ENCODE measurements around the gene ITK.

Gene ITK

DNA sequence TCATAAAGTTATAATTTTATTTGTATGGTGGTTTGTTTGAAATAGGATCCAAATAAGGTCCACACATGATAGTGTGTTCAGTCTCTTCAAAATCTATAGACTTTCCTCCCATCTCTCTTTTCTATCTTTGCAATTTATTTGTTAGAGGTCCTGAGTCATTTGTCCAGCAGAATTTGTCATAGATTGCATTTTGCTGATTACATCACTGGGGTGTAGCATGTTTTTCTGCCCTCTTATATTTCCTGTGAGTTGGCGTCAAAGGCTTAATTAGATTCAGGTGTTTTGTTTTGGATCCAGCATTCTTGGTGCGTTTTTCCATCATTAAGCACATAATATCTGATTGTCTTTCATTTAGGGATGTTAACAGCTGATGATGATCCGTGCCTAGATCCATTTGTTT lies 100.3 kb downstream of the ITK start:
- Histone ChIP-seq H3K27me3 (ENCODE audit: insufficient read depth, low read depth) (no peaks in the 10 kb centered on the region), H3K4me2 (no peak overlapping the region), H4K20me1 (ENCODE audit: insufficient read depth) (no peaks in the 10 kb centered on the region), H3K9ac (no peak overlapping the region), H3K4me1 (ENCODE audit: low read depth, poor library complexity, severe bottlenecking) (peaks cover 8% of the 10 kb centered on the region), H3K27ac (no peak overlapping the region), H3K79me2 (ENCODE audit: insufficient read depth, low read depth) (peaks cover 30% of the 10 kb centered on the region), H3K36me3 (ENCODE audit: insufficient read depth) (no peaks in the 10 kb centered on the region), H2AFZ (ENCODE audit: low read depth) (no peak overlapping the region), H3K4me3 (IDR thresholded peaks at IDR 0.05; ENCODE audit: insufficient read depth, low read depth, low read length) (no peak overlapping the region)
- TF ChIP-seq, protein P1, sequence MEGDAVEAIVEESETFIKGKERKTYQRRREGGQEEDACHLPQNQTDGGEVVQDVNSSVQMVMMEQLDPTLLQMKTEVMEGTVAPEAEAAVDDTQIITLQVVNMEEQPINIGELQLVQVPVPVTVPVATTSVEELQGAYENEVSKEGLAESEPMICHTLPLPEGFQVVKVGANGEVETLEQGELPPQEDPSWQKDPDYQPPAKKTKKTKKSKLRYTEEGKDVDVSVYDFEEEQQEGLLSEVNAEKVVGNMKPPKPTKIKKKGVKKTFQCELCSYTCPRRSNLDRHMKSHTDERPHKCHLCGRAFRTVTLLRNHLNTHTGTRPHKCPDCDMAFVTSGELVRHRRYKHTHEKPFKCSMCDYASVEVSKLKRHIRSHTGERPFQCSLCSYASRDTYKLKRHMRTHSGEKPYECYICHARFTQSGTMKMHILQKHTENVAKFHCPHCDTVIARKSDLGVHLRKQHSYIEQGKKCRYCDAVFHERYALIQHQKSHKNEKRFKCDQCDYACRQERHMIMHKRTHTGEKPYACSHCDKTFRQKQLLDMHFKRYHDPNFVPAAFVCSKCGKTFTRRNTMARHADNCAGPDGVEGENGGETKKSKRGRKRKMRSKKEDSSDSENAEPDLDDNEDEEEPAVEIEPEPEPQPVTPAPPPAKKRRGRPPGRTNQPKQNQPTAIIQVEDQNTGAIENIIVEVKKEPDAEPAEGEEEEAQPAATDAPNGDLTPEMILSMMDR (conservative IDR thresholded peaks at IDR 0.05; ENCODE audit: low read depth, low read length) = no peak

DNA sequence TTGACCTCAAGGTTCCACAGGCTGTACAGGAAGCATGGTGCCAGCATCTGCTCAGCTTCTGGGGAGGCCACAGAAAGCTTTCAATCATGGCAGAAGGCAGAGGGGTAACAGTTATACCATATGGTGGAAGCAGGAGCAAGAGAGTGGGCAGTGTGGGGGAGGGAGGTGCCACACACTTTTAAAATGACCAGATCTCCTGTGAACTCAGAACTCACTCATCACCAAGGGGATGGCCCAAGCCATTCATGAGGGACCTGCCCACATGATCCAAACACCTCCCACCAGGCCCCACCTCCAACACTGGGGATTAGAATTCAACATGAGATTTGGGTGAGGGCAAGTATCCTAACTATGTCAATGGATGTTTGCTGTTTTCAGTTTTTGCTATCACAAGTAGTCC lies 101.5 kb downstream of the ITK start:
- peaks cover 6% of the 10 kb centered on the region for H3K4me1 ChIP-seq (ENCODE audit: low read depth, poor library complexity, severe bottlenecking)
- H2AFZ ChIP-seq (ENCODE audit: low read depth) = no peak overlapping the region
- H3K79me2 ChIP-seq (ENCODE audit: insufficient read depth, low read depth) = 0 out of 2 replicates have a peak, but pooled peaks cover 22% of the 10 kb centered on the region
- H3K9ac ChIP-seq = no peak overlapping the region
- H3K4me2 ChIP-seq = no peak overlapping the region
- H3K4me3 ChIP-seq (IDR thresholded peaks at IDR 0.05; ENCODE audit: insufficient read depth, low read depth, low read length) = no peak overlapping the region
- TF ChIP-seq, protein P1 (conservative IDR thresholded peaks at IDR 0.05; ENCODE audit: low read depth, low read length) = no peak
- no peaks in the 10 kb centered on the region for H4K20me1 ChIP-seq (ENCODE audit: insufficient read depth)
- H3K27me3 ChIP-seq (ENCODE audit: insufficient read depth, low read depth) = no peaks in the 10 kb centered on the region
- H3K36me3 ChIP-seq (ENCODE audit: insufficient read depth) = no peaks in the 10 kb centered on the region
- H3K27ac ChIP-seq = no peak overlapping the region

DNA sequence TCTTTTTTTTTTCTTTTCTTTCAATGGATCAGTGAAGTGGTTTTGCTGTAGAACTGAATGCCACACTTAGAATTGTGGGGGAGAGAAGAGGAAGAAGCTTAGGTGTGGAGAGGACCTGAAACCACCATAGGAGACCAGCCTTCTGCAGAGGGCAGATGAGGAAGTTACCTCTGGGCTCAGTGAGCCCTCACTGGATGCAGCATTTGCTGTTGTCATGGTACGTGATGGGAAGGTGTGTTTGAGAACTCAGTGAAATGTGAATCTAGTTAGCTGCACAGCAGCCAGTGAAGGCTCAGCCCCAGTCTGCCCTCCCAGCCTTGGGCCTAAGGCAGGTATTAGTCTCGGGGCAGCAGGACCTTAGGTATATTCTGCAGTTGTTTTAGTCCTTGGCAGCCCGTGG lies 102.8 kb downstream of the ITK start:
- Histone ChIP-seq H3K27ac (no peak overlapping the region), H3K36me3 (ENCODE audit: insufficient read depth) (no peaks in the 10 kb centered on the region), H3K4me2 (no peak overlapping the region), H3K79me2 (ENCODE audit: insufficient read depth, low read depth) (0 out of 2 replicates have a peak, but pooled peaks cover 14% of the 10 kb centered on the region), H3K9ac (no peak overlapping the region), H2AFZ (ENCODE audit: low read depth) (no peak overlapping the region), H3K27me3 (ENCODE audit: insufficient read depth, low read depth) (no peaks in the 10 kb centered on the region), H3K4me1 (ENCODE audit: low read depth, poor library complexity, severe bottlenecking) (peaks cover 6% of the 10 kb centered on the region), H3K4me3 (IDR thresholded peaks at IDR 0.05; ENCODE audit: insufficient read depth, low read depth, low read length) (no peak overlapping the region), H4K20me1 (ENCODE audit: insufficient read depth) (no peaks in the 10 kb centered on the region)
- TF ChIP-seq, protein P1 (conservative IDR thresholded peaks at IDR 0.05; ENCODE audit: low read depth, low read length) = no peak

DNA sequence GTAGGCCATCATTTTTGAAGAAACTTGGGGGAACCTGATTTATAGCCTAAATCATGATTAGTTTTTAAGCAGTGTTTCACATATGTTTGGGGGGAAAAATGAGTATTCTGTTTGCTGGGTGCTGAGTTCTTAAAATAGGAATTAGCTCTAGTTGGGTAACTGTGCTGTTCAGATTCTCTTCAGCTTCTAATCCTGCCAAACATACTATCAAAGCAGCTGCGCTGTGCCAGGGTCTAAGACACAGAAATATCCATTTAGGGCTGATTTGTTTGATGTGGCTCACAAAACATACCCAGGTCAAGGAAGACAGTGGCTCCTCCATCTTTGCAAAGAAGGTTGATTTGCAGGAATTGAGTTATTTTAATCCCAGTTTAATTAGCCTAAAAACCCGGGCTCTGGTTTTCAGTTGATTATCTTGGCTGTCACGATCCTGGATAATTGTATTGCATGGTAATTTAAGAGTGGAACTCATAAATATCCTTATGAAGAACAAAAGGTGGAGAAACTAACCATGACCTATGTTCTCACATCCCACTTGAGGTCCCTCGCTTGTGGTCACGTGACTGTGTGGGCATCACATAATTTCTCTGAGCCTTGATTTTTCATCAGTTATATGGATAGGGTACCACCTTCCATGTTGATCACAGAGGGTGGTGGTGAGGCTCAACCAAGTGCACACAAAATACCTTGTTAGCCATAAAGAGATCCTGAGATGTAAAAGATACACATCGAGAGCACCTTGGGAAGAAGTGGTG lies 104.0 kb downstream of the ITK start:
- Histone ChIP-seq H3K27ac (no peak overlapping the region), H2AFZ (ENCODE audit: low read depth) (no peak overlapping the region), H3K9ac (no peak overlapping the region), H3K4me3 (IDR thresholded peaks at IDR 0.05; ENCODE audit: insufficient read depth, low read depth, low read length) (no peak overlapping the region), H3K4me1 (ENCODE audit: low read depth, poor library complexity, severe bottlenecking) (peaks cover 6% of the 10 kb centered on the region), H3K4me2 (no peak overlapping the region), H3K79me2 (ENCODE audit: insufficient read depth, low read depth) (0 out of 2 replicates have a peak, but pooled peaks cover 4% of the 10 kb centered on the region), H4K20me1 (ENCODE audit: insufficient read depth) (no peaks in the 10 kb centered on the region), H3K36me3 (ENCODE audit: insufficient read depth) (no peaks in the 10 kb centered on the region), H3K27me3 (ENCODE audit: insufficient read depth, low read depth) (no peaks in the 10 kb centered on the region)
- TF ChIP-seq, protein P1 (conservative IDR thresholded peaks at IDR 0.05; ENCODE audit: low read depth, low read length) = no peak
